ENCODE measurements around the gene LHX3. TPM values are rescaled to one million over a fixed set of nuclear protein-coding genes. Genes with fewer than 3 reads are reported as not detected.
"Not testable (repeated sequence)": the region's sequence is repeated elsewhere in the genome, so short reads cannot be mapped to it uniquely, and the experiment has no call there.

The LHX3 gene
- total RNA-seq, 2 donors from 2014 or later = not detected

DNA sequence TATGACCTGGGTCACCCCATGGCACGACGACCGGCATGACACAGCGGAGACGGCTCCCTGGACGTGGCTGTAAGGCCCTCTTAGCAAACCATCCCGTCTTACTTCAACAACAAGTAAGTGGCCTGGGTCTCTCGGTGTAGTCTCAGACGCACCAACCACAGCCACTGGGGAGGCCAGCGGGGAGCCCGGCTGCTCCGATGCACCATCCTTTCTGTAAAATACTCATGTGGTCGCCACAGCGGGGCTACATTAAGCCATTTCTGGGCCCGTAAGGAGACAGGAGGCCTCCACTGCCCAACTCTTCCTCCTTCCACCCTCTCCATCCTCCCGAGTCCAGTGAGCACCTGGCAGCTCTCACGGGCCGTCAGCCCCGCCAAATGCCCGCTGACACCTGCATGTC, 36.0 kb upstream of the LHX3 start:
- no peak overlapping the region for H3K27ac ChIP-seq
- H3K9me3 ChIP-seq = no peaks in the 10 kb centered on the region
- TF ChIP-seq, protein P1, sequence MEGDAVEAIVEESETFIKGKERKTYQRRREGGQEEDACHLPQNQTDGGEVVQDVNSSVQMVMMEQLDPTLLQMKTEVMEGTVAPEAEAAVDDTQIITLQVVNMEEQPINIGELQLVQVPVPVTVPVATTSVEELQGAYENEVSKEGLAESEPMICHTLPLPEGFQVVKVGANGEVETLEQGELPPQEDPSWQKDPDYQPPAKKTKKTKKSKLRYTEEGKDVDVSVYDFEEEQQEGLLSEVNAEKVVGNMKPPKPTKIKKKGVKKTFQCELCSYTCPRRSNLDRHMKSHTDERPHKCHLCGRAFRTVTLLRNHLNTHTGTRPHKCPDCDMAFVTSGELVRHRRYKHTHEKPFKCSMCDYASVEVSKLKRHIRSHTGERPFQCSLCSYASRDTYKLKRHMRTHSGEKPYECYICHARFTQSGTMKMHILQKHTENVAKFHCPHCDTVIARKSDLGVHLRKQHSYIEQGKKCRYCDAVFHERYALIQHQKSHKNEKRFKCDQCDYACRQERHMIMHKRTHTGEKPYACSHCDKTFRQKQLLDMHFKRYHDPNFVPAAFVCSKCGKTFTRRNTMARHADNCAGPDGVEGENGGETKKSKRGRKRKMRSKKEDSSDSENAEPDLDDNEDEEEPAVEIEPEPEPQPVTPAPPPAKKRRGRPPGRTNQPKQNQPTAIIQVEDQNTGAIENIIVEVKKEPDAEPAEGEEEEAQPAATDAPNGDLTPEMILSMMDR (IDR thresholded peaks at IDR 0.05) = no peak
- H3K27me3 ChIP-seq (replicated peaks; ENCODE audit: insufficient read depth) = no peaks in the 10 kb centered on the region
- no peak for ATAC-seq (ENCODE audit: insufficient number of reproducible peaks, low FRiP score, low read depth)
- H3K4me3 ChIP-seq = no peak overlapping the region
- peaks cover 8 to 13% of the 10 kb centered on the region in 2 donors for H3K4me1 ChIP-seq (ENCODE audit: control insufficient read depth in 1 of 2, low read depth in 2 of 2)
- H3K36me3 ChIP-seq = no peaks in the 10 kb centered on the region
- DNase-seq (ENCODE audit: low spot score) = no peak

DNA sequence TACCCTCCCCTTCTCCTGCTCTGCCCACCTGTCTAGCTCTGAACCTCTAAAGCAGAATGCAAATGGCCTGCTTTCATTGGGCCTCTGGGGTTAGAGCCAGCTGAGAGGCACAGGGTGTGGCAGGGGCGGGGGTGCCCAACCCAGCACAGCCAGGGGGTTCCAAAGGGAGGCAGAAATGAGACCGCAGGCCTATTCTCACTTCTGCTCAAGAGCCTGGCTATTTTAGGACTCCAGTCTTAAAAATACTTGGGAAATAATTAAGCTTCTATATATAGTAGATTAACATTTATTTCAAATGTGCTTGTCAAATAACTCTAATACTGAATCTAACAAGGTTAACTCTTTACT, 35.0 kb upstream of the LHX3 start:
- DNase-seq (ENCODE audit: low spot score) = no peak
- Histone ChIP-seq H3K4me3 (no peak overlapping the region), H3K27me3 (replicated peaks; ENCODE audit: insufficient read depth) (no peaks in the 10 kb centered on the region), H3K4me1 (ENCODE audit: control insufficient read depth in 1 of 2, low read depth in 2 of 2) (peaks cover 6 to 10% of the 10 kb centered on the region in 2 donors), H3K27ac (no peak overlapping the region), H3K36me3 (no peaks in the 10 kb centered on the region), H3K9me3 (no peaks in the 10 kb centered on the region)
- no peak for ATAC-seq (ENCODE audit: insufficient number of reproducible peaks, low FRiP score, low read depth)
- TF ChIP-seq, protein P1 (IDR thresholded peaks at IDR 0.05) = no peak

DNA sequence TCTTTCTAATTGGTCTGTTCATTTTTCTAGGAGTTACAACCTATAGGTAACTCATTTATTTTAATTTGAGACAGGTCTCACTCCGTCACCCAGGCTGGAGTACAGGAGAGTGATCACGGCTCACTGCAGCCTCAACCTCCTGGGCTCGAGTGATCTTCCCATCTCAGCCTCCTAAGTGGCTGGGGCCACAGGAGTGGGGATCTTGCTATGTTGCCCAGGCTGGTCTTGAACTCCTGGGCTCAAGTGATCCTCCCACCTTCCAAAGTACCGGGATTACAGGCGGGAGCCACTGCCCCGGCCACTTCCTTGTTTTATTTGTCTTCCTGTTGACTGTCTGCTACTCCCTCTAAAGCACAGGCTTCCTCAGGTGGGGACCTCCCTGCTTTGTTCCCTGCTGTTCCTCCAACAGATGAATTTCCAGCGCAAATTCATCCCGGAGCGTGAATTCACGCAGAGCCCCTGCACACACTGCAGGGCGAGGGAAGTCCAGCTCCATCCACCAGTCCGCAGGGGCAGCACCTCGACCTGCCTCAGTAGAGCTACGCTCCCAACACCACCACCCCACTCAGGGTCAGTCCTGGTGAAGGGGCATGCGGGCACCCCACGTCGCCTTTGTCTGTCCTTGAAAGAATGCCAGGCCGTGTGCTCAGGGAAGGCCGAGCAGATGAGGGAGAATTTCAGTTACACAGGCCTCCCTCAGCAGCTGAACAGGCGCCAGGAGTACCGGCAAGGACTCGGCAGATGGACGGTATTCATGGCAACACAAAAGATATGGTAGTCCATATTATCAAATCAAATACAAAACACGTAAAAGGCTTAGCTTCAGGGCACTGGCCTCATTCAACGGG, 34.4 kb upstream of the LHX3 start:
- Histone ChIP-seq H3K9me3 (no peaks in the 10 kb centered on the region), H3K4me3 (no peak overlapping the region), H3K27ac (no peak overlapping the region), H3K27me3 (replicated peaks; ENCODE audit: insufficient read depth) (no peaks in the 10 kb centered on the region), H3K4me1 (ENCODE audit: control insufficient read depth in 1 of 2, low read depth in 2 of 2) (peaks cover under 1 to 4% of the 10 kb centered on the region in 2 donors), H3K36me3 (no peaks in the 10 kb centered on the region)
- DNase-seq (ENCODE audit: low spot score) (no peak), ATAC-seq (ENCODE audit: insufficient number of reproducible peaks, low FRiP score, low read depth) (no peak)
- TF ChIP-seq, protein P1 (IDR thresholded peaks at IDR 0.05) = no peak

DNA sequence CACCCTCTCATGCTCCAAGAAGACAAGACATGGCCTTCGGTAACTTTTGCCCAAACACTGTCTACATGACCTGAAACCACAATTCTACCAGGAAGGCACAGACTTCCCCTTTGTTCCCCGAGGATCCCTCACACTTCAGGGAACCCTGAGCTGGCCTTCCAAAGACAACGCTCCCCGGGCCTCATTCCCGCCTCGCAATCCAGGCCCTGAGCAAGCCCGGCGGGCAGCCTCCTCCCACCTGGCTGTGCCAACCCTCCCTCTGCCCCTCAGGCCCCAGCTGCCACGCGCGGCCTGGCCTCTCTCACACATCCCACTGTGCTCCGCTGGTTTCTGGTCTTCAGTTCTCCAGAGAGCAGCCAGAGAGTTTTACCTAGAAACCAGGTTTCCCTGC, 33.4 kb upstream of the LHX3 start:
- DNase-seq (ENCODE audit: low spot score) = no peak
- H3K27me3 ChIP-seq (replicated peaks; ENCODE audit: insufficient read depth) = no peaks in the 10 kb centered on the region
- H3K27ac ChIP-seq = no peak overlapping the region
- H3K9me3 ChIP-seq = no peaks in the 10 kb centered on the region
- no peaks in the 10 kb centered on the region for H3K4me1 ChIP-seq (ENCODE audit: control insufficient read depth in 1 of 2, low read depth in 2 of 2)
- H3K36me3 ChIP-seq = no peaks in the 10 kb centered on the region
- ATAC-seq (ENCODE audit: insufficient number of reproducible peaks, low FRiP score, low read depth) = no peak
- TF ChIP-seq, protein P1 (IDR thresholded peaks at IDR 0.05) = no peak
- H3K4me3 ChIP-seq = no peak overlapping the region

DNA sequence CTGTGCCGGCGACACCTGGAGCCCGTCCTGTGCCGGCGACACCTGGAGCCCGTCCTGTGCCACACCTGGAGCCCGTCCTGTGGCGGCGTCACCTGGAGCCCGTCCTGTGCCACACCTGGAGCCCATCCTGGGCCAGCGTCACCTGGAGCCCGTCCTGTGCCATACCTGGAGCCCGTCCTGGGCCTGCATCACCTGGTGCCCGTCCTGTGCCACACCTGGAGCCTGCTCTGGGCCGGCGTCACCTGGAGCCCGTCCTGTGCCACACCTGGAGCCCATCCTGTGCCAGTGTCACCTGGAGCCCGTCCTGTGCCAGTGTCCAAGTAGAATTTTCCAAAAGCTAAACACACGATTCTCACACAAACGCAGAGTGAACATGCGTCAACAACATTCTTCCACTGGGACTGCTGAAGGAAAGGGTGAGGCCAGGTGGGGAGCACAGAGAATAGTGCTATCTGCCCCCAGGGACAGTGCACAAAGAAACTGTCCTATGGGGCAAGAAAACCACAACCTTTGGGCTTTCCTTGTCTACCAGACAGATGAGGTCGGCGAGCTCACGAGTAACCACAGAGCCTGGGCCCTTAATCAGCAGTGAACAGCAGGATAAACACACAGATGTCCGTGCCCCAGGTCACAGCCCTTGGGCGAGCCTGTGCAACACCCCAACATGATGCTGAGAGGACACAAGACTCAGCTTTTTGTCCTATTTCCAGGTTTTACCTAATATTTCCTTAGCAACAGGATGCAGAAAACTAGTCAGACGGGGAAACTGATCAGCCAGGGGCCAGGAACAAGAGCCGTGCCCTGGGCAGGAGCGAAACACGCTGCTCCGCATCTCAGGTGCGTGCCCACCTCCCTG, 32.8 kb upstream of the LHX3 start:
- TF ChIP-seq, protein P1 (IDR thresholded peaks at IDR 0.05) = no peak
- Histone ChIP-seq H3K4me1 (ENCODE audit: control insufficient read depth in 1 of 2, low read depth in 2 of 2) (no peaks in the 10 kb centered on the region), H3K27me3 (replicated peaks; ENCODE audit: insufficient read depth) (no peaks in the 10 kb centered on the region), H3K4me3 (no peak overlapping the region), H3K9me3 (no peaks in the 10 kb centered on the region), H3K27ac (no peak overlapping the region), H3K36me3 (no peaks in the 10 kb centered on the region)
- ATAC-seq (ENCODE audit: insufficient number of reproducible peaks, low FRiP score, low read depth) (no peak), DNase-seq (ENCODE audit: low spot score) (no peak)

DNA sequence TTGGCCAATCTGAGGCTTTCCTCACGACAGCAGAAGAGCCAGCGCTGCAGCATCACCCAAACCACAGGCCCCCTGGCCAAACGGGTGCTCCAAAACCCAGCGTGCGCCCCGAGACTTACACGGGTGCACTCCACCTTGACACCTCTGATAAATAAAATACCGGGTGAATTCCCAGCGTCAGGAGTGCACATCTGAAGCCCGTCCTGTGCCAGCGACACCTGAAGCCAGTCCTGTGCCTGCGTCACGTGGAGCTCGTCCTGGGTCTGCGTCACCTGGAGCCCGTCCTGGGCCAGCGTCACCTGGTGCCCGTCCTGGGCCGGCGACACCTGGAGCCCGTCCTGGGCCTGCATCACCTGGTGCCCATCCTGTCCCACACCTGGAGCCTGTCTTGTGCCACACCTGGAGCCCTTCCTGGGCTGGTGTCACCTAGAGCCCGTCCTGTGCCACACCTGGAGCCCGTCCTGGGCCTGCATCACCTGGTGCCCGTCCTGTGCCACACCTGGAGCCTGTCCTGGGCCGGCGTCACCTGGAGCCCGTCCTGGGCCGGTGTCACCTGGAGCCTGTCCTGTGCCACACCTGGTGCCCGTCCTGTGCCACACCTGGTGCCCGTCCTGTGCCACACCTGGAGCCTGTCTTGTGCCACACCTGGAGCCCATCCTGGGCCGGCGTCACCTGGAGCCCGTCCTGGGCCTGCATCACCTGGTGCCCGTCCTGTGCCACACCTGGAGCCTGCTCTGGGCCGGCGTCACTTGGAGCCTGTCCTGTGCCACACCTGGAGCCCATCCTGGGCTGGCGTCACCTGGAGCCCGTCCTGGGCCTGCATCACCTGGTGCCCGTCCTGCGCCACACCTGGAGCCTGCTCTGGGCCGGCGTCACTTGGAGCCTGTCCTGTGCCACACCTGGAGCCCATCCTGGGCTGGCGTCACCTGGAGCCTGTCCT, 31.8 kb upstream of the LHX3 start:
- not testable (repeated sequence) for ATAC-seq (ENCODE audit: insufficient number of reproducible peaks, low FRiP score, low read depth); DNase-seq (ENCODE audit: low spot score); H3K4me1 ChIP-seq (ENCODE audit: control insufficient read depth in 1 of 2, low read depth in 2 of 2); H3K9me3 ChIP-seq; H3K4me3 ChIP-seq; H3K27me3 ChIP-seq (replicated peaks; ENCODE audit: insufficient read depth); H3K36me3 ChIP-seq; H3K27ac ChIP-seq
